ENCODE results near the gene CAMTA1.

The CAMTA1 gene

GRCh38 chr1:7557301-7557891 lies 772.1 kb downstream of the CAMTA1 start:
- no peak for DNase-seq

- no peak for DNase-seq
These were observed 772.8 kb downstream of the CAMTA1 start for GRCh38 chr1:7558041-7558461.

- no peak for DNase-seq
These were observed 773.2 kb downstream of the CAMTA1 start for GRCh38 chr1:7558481-7558880.

- no peak for DNase-seq
These were observed 773.9 kb downstream of the CAMTA1 start for GRCh38 chr1:7558921-7559869.

GRCh38 chr1:7560128-7560527 lies 774.9 kb downstream of the CAMTA1 start:
- no peak for DNase-seq

GRCh38 chr1:7560601-7561181 lies 775.4 kb downstream of the CAMTA1 start:
- no peak for DNase-seq

GRCh38 chr1:7561331-7561921 lies 776.2 kb downstream of the CAMTA1 start:
- DNase-seq: no peak

GRCh38 chr1:7561936-7562728 lies 776.9 kb downstream of the CAMTA1 start:
- DNase-seq: no peak

- DNase-seq: no peak
These were observed 777.7 kb downstream of the CAMTA1 start for GRCh38 chr1:7562729-7563605.

- no peak for DNase-seq
These were observed 778.9 kb downstream of the CAMTA1 start for GRCh38 chr1:7564137-7564536.

GRCh38 chr1:7565099-7565750 lies 780.0 kb downstream of the CAMTA1 start:
- no peak for DNase-seq

GRCh38 chr1:7566417-7567375 lies 781.4 kb downstream of the CAMTA1 start:
- DNase-seq: no peak

- DNase-seq: no peak
These were observed 782.1 kb downstream of the CAMTA1 start for GRCh38 chr1:7567376-7567775.

GRCh38 chr1:7568053-7568452 lies 782.8 kb downstream of the CAMTA1 start:
- no peak for DNase-seq

GRCh38 chr1:7568901-7569524 lies 783.8 kb downstream of the CAMTA1 start:
- DNase-seq: no peak

- DNase-seq: no peak
These were observed 785.1 kb downstream of the CAMTA1 start for GRCh38 chr1:7570311-7570710.

- DNase-seq: no peak
These were observed 787.4 kb downstream of the CAMTA1 start for GRCh38 chr1:7572654-7573152.

- DNase-seq: no peak
These were observed 788.2 kb downstream of the CAMTA1 start for GRCh38 chr1:7573481-7573880.
